Suppressor macrophage treated with lipopolysaccharide for 1 hour (primary cell): ENCODE data around the gene CAB39.
A peak's percentile ranks its signal among the peaks of the same experiment; 100 is the strongest.

Experiments
- DNase-seq, 3 donors: peaks; one replicate each; pipeline ENCODE4 v3.0.0-alpha.2; 2020 to 2022

The CAB39 gene

GRCh38 chr2:230823264-230823964 is 110.8 kb downstream of the CAB39 start:
- no peak for DNase-seq

- DNase-seq: peak; percentile 88 to 91 (median 88)
Measured at GRCh38 chr2:230824406-230824978, 111.8 kb downstream of the CAB39 start.

GRCh38 chr2:230825354-230825753 is 112.7 kb downstream of the CAB39 start:
- DNase-seq: peak in 1 of 3 donors; percentile 12

GRCh38 chr2:230827774-230828271 is 115.2 kb downstream of the CAB39 start:
- no peak for DNase-seq

GRCh38 chr2:230828272-230828961 is 115.8 kb downstream of the CAB39 start:
- DNase-seq: peak; percentile 46 to 73 (median 50)

GRCh38 chr2:230829293-230829692 is 116.7 kb downstream of the CAB39 start:
- no peak for DNase-seq

- no peak for DNase-seq
Measured at GRCh38 chr2:230829959-230830358, 117.3 kb downstream of the CAB39 start.

- DNase-seq: peak; percentile 12 to 36 (median 32)
Measured at GRCh38 chr2:230830428-230830827, 117.8 kb downstream of the CAB39 start.

GRCh38 chr2:230840301-230840700 is 127.7 kb downstream of the CAB39 start:
- peak in 2 of 3 donors; percentile 31 to 44 for DNase-seq

- no peak for DNase-seq
Measured at GRCh38 chr2:230842473-230842872, 129.8 kb downstream of the CAB39 start.

- DNase-seq: no peak
Measured at GRCh38 chr2:230843132-230843531, 130.5 kb downstream of the CAB39 start.

- DNase-seq: no peak
Measured at GRCh38 chr2:230846360-230846759, 133.7 kb downstream of the CAB39 start.

- peak; percentile 94 to 96 (median 96) for DNase-seq
Measured at GRCh38 chr2:230847883-230848388, 135.3 kb downstream of the CAB39 start.

- peak; percentile 53 to 78 (median 67) for DNase-seq
Measured at GRCh38 chr2:230849633-230850357, 137.2 kb downstream of the CAB39 start.

- no peak for DNase-seq
Measured at GRCh38 chr2:230850358-230850658, 137.7 kb downstream of the CAB39 start.

- no peak for DNase-seq
Measured at GRCh38 chr2:230852113-230852512, 139.5 kb downstream of the CAB39 start.

GRCh38 chr2:230861552-230862255 is 149.1 kb downstream of the CAB39 start:
- no peak for DNase-seq

- no peak for DNase-seq
Measured at GRCh38 chr2:230862292-230862691, 149.7 kb downstream of the CAB39 start.

- DNase-seq: no peak
Measured at GRCh38 chr2:230863031-230863430, 150.4 kb downstream of the CAB39 start.

GRCh38 chr2:230863442-230864121 is 150.9 kb downstream of the CAB39 start:
- DNase-seq: no peak

GRCh38 chr2:230864122-230864604 is 151.5 kb downstream of the CAB39 start:
- no peak for DNase-seq
